ENCODE results near the gene NSRP1.

GRCh38 chr17:30148376-30148775 lies 31.8 kb downstream of the NSRP1 start:
- TF ChIP-seq MLX (CRISPR knock-in tag; IDR thresholded peaks at IDR 0.05) (no peak), FOXJ3 (CRISPR knock-in tag; IDR thresholded peaks at IDR 0.05; ENCODE audit: borderline replicate concordance) (no peak), JUN (CRISPR knock-in tag; IDR thresholded peaks at IDR 0.05) (no peak), SMAD4 (CRISPR knock-in tag; IDR thresholded peaks at IDR 0.05) (no peak), CREM (CRISPR knock-in tag; IDR thresholded peaks at IDR 0.05) (no peak), E2F5 (CRISPR knock-in tag; IDR thresholded peaks at IDR 0.05) (no peak), CTCF (IDR thresholded peaks at IDR 0.05) (no peak), E2F4 (CRISPR knock-in tag; IDR thresholded peaks at IDR 0.05; ENCODE audit: borderline replicate concordance, low read depth) (no peak), NFE2L1 (CRISPR knock-in tag; IDR thresholded peaks at IDR 0.05) (no peak), ATF3 (CRISPR knock-in tag; conservative IDR thresholded peaks at IDR 0.05) (no peak), GABPB1 (CRISPR knock-in tag; IDR thresholded peaks at IDR 0.05) (no peak)
